H1 (cell line): ENCODE results near the gene TAF7. TPM values are rescaled to one million over a fixed set of nuclear protein-coding genes. Genes with fewer than 3 reads are reported as not detected.

ENCODE experiments used
- CTCF ChIA-PET: fragments of 300-600 bp; sonication (Branson Sonifier 250); formaldehyde crosslinking; loops from one replicate; lab custom pipeline; 2021; ENCODE audit not compliant: partially characterized antibody; lab: Charles Lee
- POLR2A ChIA-PET: fragments of 300-600 bp; sonication (Branson Sonifier 250); formaldehyde crosslinking; loops from one replicate; lab custom pipeline; 2021; ENCODE audit warnings: inconsistent platforms; ENCODE audit not compliant: partially characterized antibody; lab: Charles Lee
- DNase-seq, 2 experiments: peaks; one replicate each; pipeline versions ENCODE4 v3.0.0 to v3.0.0-alpha.2; 2010 to 2022; ENCODE audit warnings: low spot score in 2 of 2, low read depth in 1 of 2, mixed read lengths in 1 of 2
- FAIRE-seq: peaks from 2 replicates; lab custom pipeline; 2011; peaks lifted over from hg19 to GRCh38; lab: Jason Lieb, UNC
- H2AFZ ChIP-seq: 2 replicates; pipeline ENCODE4 v1.8.1; 2012; ENCODE audit warnings: low read length, inconsistent platforms
- H2AK5ac ChIP-seq: 2 replicates; pipeline ENCODE4 v1.6.1; 2013; ENCODE audit warnings: low read depth, low read length
- H2BK120ac ChIP-seq: replicated peaks from 2 replicates; pipeline ENCODE3; 2013; ENCODE audit warnings: low read depth, low read length, inconsistent platforms
- H2BK12ac ChIP-seq: 2 replicates; pipeline ENCODE4 v1.6.1; 2013; ENCODE audit warnings: low read depth, low read length
- H2BK15ac ChIP-seq: 2 replicates; pipeline ENCODE4 v1.6.1; 2013; ENCODE audit warnings: low read length
- H2BK20ac ChIP-seq: 2 replicates; pipeline ENCODE4 v1.6.1; 2013; ENCODE audit warnings: low read length
- H2BK5ac ChIP-seq: 2 replicates; pipeline ENCODE4 v1.6.1; 2013; ENCODE audit warnings: low read depth, low read length
- H3K14ac ChIP-seq: 2 replicates; pipeline ENCODE4 v1.6.1; 2013; ENCODE audit warnings: inconsistent platforms; ENCODE audit not compliant: insufficient read length
- H3K18ac ChIP-seq: 2 replicates; pipeline ENCODE4 v1.6.1; 2013; ENCODE audit warnings: low read length; ENCODE audit errors: extremely low read depth
- H3K23ac ChIP-seq: 2 replicates; pipeline ENCODE4 v1.6.1; 2013; ENCODE audit warnings: inconsistent platforms; ENCODE audit not compliant: insufficient read length
- H3K23me2 ChIP-seq: 2 replicates; pipeline ENCODE4 v1.6.1; 2013; ENCODE audit warnings: low read depth, low read length
- H3K27ac ChIP-seq: 2 replicates; pipeline ENCODE4 v1.6.1; 2011; ENCODE audit warnings: low read depth, low read length, inconsistent platforms
- H3K27me3 ChIP-seq, 4 experiments: replicated peaks in 1 of 4; 1 replicate in 1 of 4; 2 replicates in 3 of 4; pipeline versions ENCODE4 v1.6.1 to v1.8.1; 2011 to 2013; ENCODE audit warnings: low read length in 3 of 4, mild to moderate bottlenecking in 3 of 4, inconsistent platforms in 2 of 4, mixed read lengths in 2 of 4, moderate library complexity in 1 of 4; ENCODE audit not compliant: control insufficient read depth in 3 of 4, insufficient read depth in 3 of 4; ENCODE audit errors: extremely low read depth in 1 of 4
- H3K36me3 ChIP-seq, 4 experiments: 2 replicates each; pipeline versions ENCODE4 v1.6.1 to v1.8.1; 2011 to 2013; ENCODE audit warnings: mild to moderate bottlenecking in 4 of 4, low read length in 3 of 4, moderate library complexity in 2 of 4, control low read depth in 1 of 4, inconsistent platforms in 1 of 4; ENCODE audit not compliant: insufficient read depth in 4 of 4, control insufficient read depth in 2 of 4
- H3K4ac ChIP-seq: replicated peaks from 2 replicates; pipeline ENCODE3; 2013; ENCODE audit warnings: low read length, low read depth, mixed read lengths, inconsistent platforms; ENCODE audit not compliant: insufficient read length
- H3K4me1 ChIP-seq, 4 experiments: replicated peaks in 1 of 4; 1 replicate in 1 of 4; 2 replicates in 3 of 4; pipeline versions ENCODE4 v1.6.1 to v1.8.1; 2011 to 2013; ENCODE audit warnings: low read length in 3 of 4, inconsistent platforms in 2 of 4, mixed read lengths in 1 of 4; ENCODE audit not compliant: insufficient read depth in 4 of 4, control insufficient read depth in 3 of 4
- H3K4me2 ChIP-seq, 2 experiments: 2 replicates each; pipeline versions ENCODE4 v1.6.1 to v1.8.1; 2011 to 2013; ENCODE audit warnings: low read depth in 2 of 2, low read length in 2 of 2, control low read depth in 1 of 2, inconsistent platforms in 1 of 2, mild to moderate bottlenecking in 1 of 2; ENCODE audit not compliant: insufficient read depth in 1 of 2
- H3K4me3 ChIP-seq, 4 experiments: fragments of 200-600, 300-600 bp in 1 of 4; sonication (generic), shearing (Covaris generic), sonication (Bioruptor Twin) in 1 of 4; 2 replicates each; pipeline versions ENCODE4 v1.5.1 to v1.8.1; 2011 to 2016; ENCODE audit warnings: low read length in 4 of 4, low read depth in 3 of 4, control low read depth in 2 of 4, inconsistent platforms in 2 of 4, mild to moderate bottlenecking in 2 of 4, mixed read lengths in 1 of 4, moderate library complexity in 1 of 4; ENCODE audit not compliant: insufficient read depth in 2 of 4; ENCODE audit errors: extremely low read depth in 1 of 4
- H3K56ac ChIP-seq: replicated peaks from 2 replicates; pipeline ENCODE3; 2013; ENCODE audit warnings: low read depth, mild to moderate bottlenecking, mixed read lengths, low read length, inconsistent platforms; ENCODE audit not compliant: insufficient read length
- H3K79me1 ChIP-seq: 2 replicates; pipeline ENCODE4 v1.6.1; 2013; ENCODE audit warnings: low read depth, low read length, control low read depth
- H3K79me2 ChIP-seq, 2 experiments: 2 replicates each; pipeline versions ENCODE4 v1.6.1 to v1.8.1; 2012 to 2013; ENCODE audit warnings: low read length in 2 of 2, mild to moderate bottlenecking in 2 of 2, inconsistent platforms in 1 of 2; ENCODE audit not compliant: insufficient read depth in 2 of 2, control insufficient read depth in 1 of 2
- H3K9ac ChIP-seq, 4 experiments: replicated peaks in 1 of 4; 1 replicate in 1 of 4; 2 replicates in 3 of 4; pipeline versions ENCODE4 v1.6.1 to v1.8.1; 2011 to 2013; ENCODE audit warnings: low read depth in 3 of 4, low read length in 3 of 4, control low read depth in 2 of 4, mild to moderate bottlenecking in 2 of 4, moderate library complexity in 2 of 4, inconsistent platforms in 1 of 4; ENCODE audit errors: extremely low read depth in 1 of 4
- H3K9me3 ChIP-seq, 2 experiments: 2 replicates each; pipeline versions ENCODE4 v1.6.1 to v1.8.1; 2012 to 2013; ENCODE audit warnings: mild to moderate bottlenecking in 2 of 2, moderate library complexity in 2 of 2, control low read depth in 1 of 2, inconsistent platforms in 1 of 2, low read depth in 1 of 2, low read length in 1 of 2, mixed read lengths in 1 of 2; ENCODE audit not compliant: insufficient read depth in 2 of 2
- H4K20me1 ChIP-seq, 2 experiments: replicated peaks in 1 of 2; 2 replicates each; pipeline versions ENCODE3 to v1.8.1; 2011 to 2013; ENCODE audit warnings: inconsistent platforms in 2 of 2, low read length in 2 of 2, mild to moderate bottlenecking in 1 of 2; ENCODE audit not compliant: insufficient read depth in 2 of 2, control insufficient read depth in 1 of 2
- H4K5ac ChIP-seq: 2 replicates; pipeline ENCODE4 v1.6.1; 2013; ENCODE audit warnings: low read length, low read depth, mixed read lengths, inconsistent platforms; ENCODE audit not compliant: insufficient read length
- H4K8ac ChIP-seq: 2 replicates; pipeline ENCODE4 v1.8.0; 2013; ENCODE audit warnings: mild to moderate bottlenecking, moderate library complexity, low read length, inconsistent platforms; ENCODE audit not compliant: insufficient read depth; ENCODE audit errors: extremely low read depth
- H4K91ac ChIP-seq: replicated peaks from 2 replicates; pipeline ENCODE3; 2013; ENCODE audit warnings: low read length, mixed read lengths, inconsistent platforms; ENCODE audit not compliant: insufficient read length
- ASH2L ChIP-seq: fragments of 200-600, 300-600 bp; sonication (generic); IDR thresholded peaks from one replicate; pipeline ENCODE4 v1.7.1; 2017; ENCODE audit warnings: low read length
- CTCF ChIP-seq, 3 experiments: IDR thresholded peaks; 1 replicate in 2 of 3; 2 replicates in 1 of 3; pipeline versions ENCODE4 v1.5.1 to v1.6.1; 2011; ENCODE audit warnings: low read length in 3 of 3, mild to moderate bottlenecking in 3 of 3, inconsistent platforms in 2 of 3, low read depth in 1 of 3, moderate library complexity in 1 of 3; ENCODE audit not compliant: insufficient read depth in 1 of 3; ENCODE audit errors: control extremely low read depth in 1 of 3
- JUN ChIP-seq: IDR thresholded peaks from 2 replicates; pipeline ENCODE4 v1.6.1; 2011; ENCODE audit warnings: low read depth, mild to moderate bottlenecking, improper control_type of control experiment, low read length
- PHF8 ChIP-seq: fragments of 200-600 bp; sonication (generic); conservative IDR thresholded peaks from 2 replicates; pipeline ENCODE4 v1.7.1; 2012; ENCODE audit warnings: low read depth, mild to moderate bottlenecking, inconsistent platforms, low read length, moderate library complexity
- RAD21 ChIP-seq, 2 experiments: IDR thresholded peaks in 1 of 2; conservative IDR thresholded peaks in 1 of 2; 2 replicates each; pipeline ENCODE4 v1.6.1; 2011; ENCODE audit warnings: low read depth in 2 of 2, low read length in 2 of 2, improper control_type of control experiment in 1 of 2, inconsistent platforms in 1 of 2, mild to moderate bottlenecking in 1 of 2, moderate library complexity in 1 of 2
- RNF2 ChIP-seq: fragments of 200-900, 300-1000 bp; sonication (generic); IDR thresholded peaks from 2 replicates; pipeline ENCODE4 v1.7.1; 2016; ENCODE audit warnings: borderline replicate concordance, low read depth, mild to moderate bottlenecking, antibody characterized with exemption, low read length; ENCODE audit not compliant: poor library complexity, severe bottlenecking; ENCODE audit errors: missing control alignments
- SIN3A ChIP-seq, 2 experiments: IDR thresholded peaks in 1 of 2; conservative IDR thresholded peaks in 1 of 2; 2 replicates each; pipeline ENCODE4 v1.6.1; 2011 to 2012; ENCODE audit warnings: low read length in 2 of 2, improper control_type of control experiment in 1 of 2, low read depth in 1 of 2, mild to moderate bottlenecking in 1 of 2
- SRF ChIP-seq: IDR thresholded peaks from 2 replicates; pipeline ENCODE4 v1.6.1; 2011; ENCODE audit warnings: mild to moderate bottlenecking, low read depth, low read length, moderate library complexity
- WGBS, 2 experiments: shearing (Covaris generic) in 1 of 2; methylation state at CpG; one replicate each; pipeline versions ENCODE4 v1.1.6 to v1.1.7; 2013 to 2015; ENCODE audit warnings: low lambda C conversion rate in 2 of 2, mixed read lengths in 2 of 2, inconsistent platforms in 1 of 2, low coverage in 1 of 2, missing lambda C conversion rate in 1 of 2; ENCODE audit not compliant: insufficient replicate concordance in 2 of 2, insufficient coverage in 1 of 2, insufficient read length in 1 of 2; ENCODE audit errors: extremely low coverage in 1 of 2, missing lambda C conversion rate in 1 of 2; 5-methylcytosine and 5-hydroxymethylcytosine counted together
- polyA plus RNA-seq, 7 experiments: library from polyadenylated mRNA; depleted of rRNA in 3 of 7; stranded (reverse) in 5 of 7; unstranded in 2 of 7; fragments of >200 nt in 5 of 7; fragments of 200-250 nt in 2 of 7; gene quantifications; 1 replicate in 5 of 7; 2 replicates in 1 of 7; 4 replicates in 1 of 7; pipeline versions ENCODE4 v1.2.1 to v1.2.3, GENCODE V29; 2011 to 2013; ENCODE audit warnings: missing spikeins in 2 of 7, mixed read lengths in 2 of 7
- total RNA-seq: library from RNA; stranded (reverse); fragmentation: NEBNext Ultra II Directional; extraction: Animal tissue kit (Norgen Biotek cat#: 25700); gene quantifications from 2 replicates; pipeline ENCODE4 v1.2.1, GENCODE V29; 2021

TAF7 gene
- total and polyA plus RNA-seq, 2 of the 8 experiments (the other 6 are each of a cell fraction or from before 2014, with no cell fraction given) = 29.8 to 101 TPM

DNA sequence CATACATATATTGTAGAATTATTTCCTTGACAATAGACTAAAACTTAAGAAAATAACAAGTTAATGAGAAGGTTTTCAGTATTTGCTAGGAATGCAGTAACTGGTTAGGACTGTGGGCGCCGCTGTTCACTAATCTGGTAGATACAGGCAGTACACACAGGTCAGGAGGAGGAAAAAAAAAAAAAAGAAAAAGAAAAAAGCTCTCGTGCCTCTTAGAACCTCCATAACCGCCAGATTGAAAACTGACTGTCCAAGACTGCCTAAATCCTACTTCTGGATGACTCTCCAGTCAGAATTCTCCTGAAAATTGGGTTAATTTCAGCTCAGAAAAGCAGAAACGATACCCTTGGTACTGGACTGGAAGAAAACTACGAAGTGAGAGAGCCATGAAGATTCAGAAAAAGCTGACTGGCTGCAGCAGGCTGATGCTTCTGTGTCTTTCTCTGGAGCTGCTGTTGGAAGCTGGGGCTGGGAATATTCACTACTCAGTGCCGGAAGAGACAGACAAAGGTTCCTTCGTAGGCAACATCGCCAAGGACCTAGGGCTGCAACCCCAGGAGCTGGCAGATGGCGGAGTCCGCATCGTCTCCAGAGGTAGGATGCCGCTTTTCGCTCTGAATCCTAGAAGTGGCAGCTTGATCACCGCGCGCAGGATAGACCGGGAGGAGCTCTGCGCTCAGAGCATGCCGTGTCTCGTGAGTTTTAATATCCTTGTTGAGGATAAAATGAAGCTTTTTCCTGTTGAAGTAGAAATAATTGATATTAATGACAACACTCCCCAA lies 9.9 kb upstream of the TAF7 start, which contains the start of gene PCDHGA1:
Gene PCDHGA1 (plus strand): TSS at position 216 of the 782 bp plus-strand sequence.
- no peak within 1 kb of the TSS for H4K91ac ChIP-seq
- H3K14ac ChIP-seq = no peak within 1 kb of the TSS
- no peak within 1 kb of the TSS for H3K4me3 ChIP-seq
- POLR2A ChIA-PET = interaction anchor here (1.0 to 3.8 kb wide), 3 partner anchors 9 to 15 kb away, joined by 3 to 18 read pairs (median 4); partner anchors contain the start of gene TAF7
- no peak within 1 kb of the TSS for H3K18ac ChIP-seq
- no peak within 1 kb of the TSS for H3K9ac ChIP-seq
- no peaks in the 10 kb centered on the region for H3K79me2 ChIP-seq
- no peaks in the 10 kb centered on the region for H3K4me1 ChIP-seq
- WGBS, 2 experiments = 92% methylated on average over 21 of the region's 21 CpGs; no CpG with 5 or more reads in 1 of the 2 experiments
- no peak within 1 kb of the TSS for H3K4ac ChIP-seq
- H3K9me3 ChIP-seq = peaks cover 22 to 37% of the 10 kb centered on the region in 2 experiments
- no peak within 1 kb of the TSS for H2BK15ac ChIP-seq
- H4K5ac ChIP-seq = no peak within 1 kb of the TSS
- FAIRE-seq (no peak), DNase-seq (no peak)
- H2BK5ac ChIP-seq = no peak within 1 kb of the TSS
- 0 out of 2 replicates have a peak, but pooled peaks cover 1% of the 10 kb centered on the region for H3K23me2 ChIP-seq
- H3K36me3 ChIP-seq = no peaks in the 10 kb centered on the region; a peak in 1 of 8 replicates
- TF ChIP-seq SRF (no peak), ASH2L (no peak), JUN (no peak), PHF8 (no peak), CTCF (IDR thresholded peaks at IDR 0.05; ENCODE audit: control extremely low read depth in 1 of 3, insufficient read depth in 1 of 3, low read depth in 1 of 3, low read length in 3 of 3) (peak in 2 of 3 experiments; percentile 17 to 25; a peak in 2 of 4 replicates), RNF2 (no peak), RAD21 (IDR thresholded peaks at IDR 0.05 in 1 of 2, conservative IDR thresholded peaks at IDR 0.05 in 1 of 2; ENCODE audit: low read depth in 2 of 2, low read length in 2 of 2) (peak; percentile 7 to 29; a peak in 2 of 4 replicates), SIN3A (conservative IDR thresholded peaks at IDR 0.05 in 1 of 2, IDR thresholded peaks at IDR 0.05 in 1 of 2; ENCODE audit: low read depth in 1 of 2, low read length in 2 of 2) (no peak)
- CTCF ChIA-PET = interaction anchor here (0.6 to 5.0 kb wide), 36 partner anchors 8 to 234 kb away, joined by 3 to 40 read pairs (median 4); partner anchors contain the start of genes PCDHB10, PCDHB15, PCDHB4 and PCDHB5
- H4K8ac ChIP-seq = no peak within 1 kb of the TSS
- no peaks in the 10 kb centered on the region for H3K79me1 ChIP-seq
- no peak within 1 kb of the TSS for H2BK20ac ChIP-seq
- H2BK120ac ChIP-seq = no peak within 1 kb of the TSS
- no peak within 1 kb of the TSS for H2AFZ ChIP-seq
- no peak within 1 kb of the TSS for H3K56ac ChIP-seq
- H4K20me1 ChIP-seq = no peaks in the 10 kb centered on the region
- H3K4me2 ChIP-seq = no peak within 1 kb of the TSS
- no peak within 1 kb of the TSS for H3K23ac ChIP-seq
- H3K27ac ChIP-seq = no peak within 1 kb of the TSS
- no peak within 1 kb of the TSS for H2BK12ac ChIP-seq
- H2AK5ac ChIP-seq = no peak within 1 kb of the TSS
- no peaks in the 10 kb centered on the region for H3K27me3 ChIP-seq
